H1 (cell line): Measurements from ENCODE around the gene AK6. TPM values are rescaled to one million over a fixed set of nuclear protein-coding genes. Genes with fewer than 3 reads are reported as not detected.

Source experiments
- TAF1 ChIP-seq: IDR thresholded peaks from 2 replicates; pipeline ENCODE4 v1.6.1; 2011; ENCODE audit warnings: mild to moderate bottlenecking, low read depth, low read length
- polyA plus RNA-seq, 7 experiments: library from polyadenylated mRNA; depleted of rRNA in 3 of 7; stranded (reverse) in 5 of 7; unstranded in 2 of 7; fragments of >200 nt in 5 of 7; fragments of 200-250 nt in 2 of 7; gene quantifications; 1 replicate in 5 of 7; 2 replicates in 1 of 7; 4 replicates in 1 of 7; pipeline versions ENCODE4 v1.2.1 to v1.2.3, GENCODE V29; 2011 to 2013; ENCODE audit warnings: missing spikeins in 2 of 7, mixed read lengths in 2 of 7
- total RNA-seq: library from RNA; stranded (reverse); fragmentation: NEBNext Ultra II Directional; extraction: Animal tissue kit (Norgen Biotek cat#: 25700); gene quantifications from 2 replicates; pipeline ENCODE4 v1.2.1, GENCODE V29; 2021

AK6 gene
- total and polyA plus RNA-seq, 2 of the 8 experiments (the other 6 are each of a cell fraction or from before 2014, with no cell fraction given) = 22.5 to 51.2 TPM

DNA sequence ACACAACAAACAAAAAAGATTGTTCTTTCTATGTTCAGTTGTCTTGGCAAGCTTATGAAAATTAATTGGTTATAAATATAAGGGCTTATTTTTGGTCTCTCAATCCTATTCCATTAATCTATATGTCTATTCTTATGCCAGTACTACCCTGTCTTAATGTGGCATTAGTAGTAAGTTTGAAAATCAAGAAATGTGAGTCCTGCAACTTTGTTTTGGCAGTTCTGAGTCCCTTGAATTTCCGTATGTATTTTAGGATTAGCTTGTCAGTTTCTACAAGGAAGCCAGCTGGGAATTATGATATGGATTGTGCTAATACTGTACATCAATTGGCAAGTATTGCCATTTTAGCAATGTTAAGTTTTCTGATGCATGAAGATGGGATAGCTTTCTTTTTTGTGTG is 26.2 kb downstream of the AK6 start (continued):
- no peak for TF ChIP-seq TAF1
